Activated CD4-positive, alpha-beta T cell treated with anti-CD3 and anti-CD28 coated beads for 24 hours (primary cell): ENCODE data around the gene CLRN3.
A peak's percentile ranks its signal among the peaks of the same experiment; 100 is the strongest.

Experiments
- DNase-seq, 2 donors: peaks; one replicate each; pipeline ENCODE4 v3.0.0-alpha.2; 2020; ENCODE audit warnings: low read depth in 2 of 2

Gene CLRN3

GRCh38 chr10:127919418-127920271 lies 26.9 kb upstream of the CLRN3 start:
- no peak for DNase-seq

- no peak for DNase-seq
These were observed 25.8 kb upstream of the CLRN3 start for GRCh38 chr10:127918572-127918971.

- no peak for DNase-seq
These were observed 24.1 kb upstream of the CLRN3 start for GRCh38 chr10:127916826-127917225.

GRCh38 chr10:127915324-127915723 lies 22.6 kb upstream of the CLRN3 start:
- no peak for DNase-seq

GRCh38 chr10:127913368-127913759 lies 20.6 kb upstream of the CLRN3 start:
- DNase-seq: no peak

- DNase-seq: no peak
These were observed 20.0 kb upstream of the CLRN3 start for GRCh38 chr10:127912607-127913367.

- no peak for DNase-seq
These were observed 19.1 kb upstream of the CLRN3 start for GRCh38 chr10:127911867-127912257.

GRCh38 chr10:127911218-127911866 lies 18.6 kb upstream of the CLRN3 start:
- no peak for DNase-seq

GRCh38 chr10:127910464-127910770 lies 17.7 kb upstream of the CLRN3 start:
- DNase-seq: no peak

GRCh38 chr10:127909716-127910463 lies 17.1 kb upstream of the CLRN3 start:
- no peak for DNase-seq

GRCh38 chr10:127908959-127909267 lies 16.2 kb upstream of the CLRN3 start:
- no peak for DNase-seq

- no peak for DNase-seq
These were observed 15.6 kb upstream of the CLRN3 start for GRCh38 chr10:127908106-127908958.

- peak in 1 of 2 donors; percentile 7 for DNase-seq
These were observed 14.8 kb upstream of the CLRN3 start for GRCh38 chr10:127907411-127908105.

GRCh38 chr10:127906548-127907377 lies 14.0 kb upstream of the CLRN3 start, which contains the start of gene PTPRE:
Gene PTPRE, plus strand, starts transcription at chr10:127907103. Its CDS starts 133,779 bp downstream, at chr10:128040882.
- peak; percentile 57 to 68 for DNase-seq

GRCh38 chr10:127905848-127906261 lies 13.1 kb upstream of the CLRN3 start:
- no peak for DNase-seq

GRCh38 chr10:127905001-127905847 lies 12.5 kb upstream of the CLRN3 start:
- no peak for DNase-seq

- no peak for DNase-seq
These were observed 11.7 kb upstream of the CLRN3 start for GRCh38 chr10:127904311-127905000.

- DNase-seq: no peak
These were observed 11.0 kb upstream of the CLRN3 start for GRCh38 chr10:127903789-127904188.
